GM12875 (cell line): ENCODE measurements around the gene PAQR7.

Source experiments
- H3K4me3 ChIP-seq: one replicate; pipeline ENCODE4 v1.5.1; 2011; ENCODE audit warnings: low read depth, low read length, control low read depth
- TF ChIP-seq, protein P1 (sequence below): IDR thresholded peaks from 2 replicates; pipeline ENCODE4 v1.5.1; 2011; ENCODE audit warnings: low read depth, mild to moderate bottlenecking, control low read depth, inconsistent platforms, low read length, moderate library complexity, borderline replicate concordance; ENCODE audit not compliant: insufficient read depth

Gene PAQR7

DNA sequence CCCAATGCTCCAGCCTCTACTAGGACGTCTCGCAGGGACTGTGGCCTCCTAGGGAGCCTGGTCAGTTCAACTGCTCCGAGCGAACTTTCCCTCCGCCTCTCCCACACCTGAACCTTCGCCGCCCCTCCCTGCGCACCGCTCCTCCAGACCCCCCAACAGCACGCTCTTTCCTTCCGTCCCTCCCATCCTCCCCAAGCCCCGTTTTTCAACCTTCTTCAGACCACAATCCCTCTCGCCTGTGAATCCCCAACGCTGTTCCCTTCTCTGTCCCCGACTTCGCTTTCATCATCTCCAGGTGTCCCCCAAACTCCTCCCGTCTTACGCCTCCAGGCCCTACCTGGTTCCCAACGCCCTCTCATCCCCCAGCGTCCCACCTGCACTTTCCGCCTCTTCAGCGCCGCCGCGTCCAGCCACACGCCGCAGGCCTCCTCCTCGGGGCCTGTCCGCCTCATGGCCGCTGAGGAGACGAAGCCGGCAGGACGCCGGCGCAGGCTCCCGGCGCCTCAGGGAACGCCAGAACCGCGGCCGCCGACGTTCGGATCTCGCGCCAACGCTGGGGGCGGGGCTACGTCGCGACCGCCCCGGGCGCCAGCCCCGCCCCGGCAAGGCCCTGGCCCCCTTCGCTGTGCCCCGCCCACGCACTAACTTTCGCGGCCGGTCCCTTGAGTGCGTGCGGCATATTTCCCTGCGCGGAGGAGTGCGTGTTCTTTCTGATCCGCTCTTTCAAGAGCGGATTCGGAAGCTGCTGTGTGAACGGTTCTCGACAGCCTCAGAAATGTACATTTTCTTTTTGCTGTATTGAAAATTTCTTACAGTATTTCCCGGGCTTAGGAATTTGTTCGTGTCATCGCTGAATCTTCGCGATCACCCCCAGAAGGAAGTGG lies 16.4 kb downstream of the PAQR7 start, which contains the start of gene AUNIP:
Gene AUNIP (minus strand): TSS at position 552 of the 884 bp plus-strand sequence. CDS start 100 bp downstream, at position 452.
- TF ChIP-seq, protein P1, sequence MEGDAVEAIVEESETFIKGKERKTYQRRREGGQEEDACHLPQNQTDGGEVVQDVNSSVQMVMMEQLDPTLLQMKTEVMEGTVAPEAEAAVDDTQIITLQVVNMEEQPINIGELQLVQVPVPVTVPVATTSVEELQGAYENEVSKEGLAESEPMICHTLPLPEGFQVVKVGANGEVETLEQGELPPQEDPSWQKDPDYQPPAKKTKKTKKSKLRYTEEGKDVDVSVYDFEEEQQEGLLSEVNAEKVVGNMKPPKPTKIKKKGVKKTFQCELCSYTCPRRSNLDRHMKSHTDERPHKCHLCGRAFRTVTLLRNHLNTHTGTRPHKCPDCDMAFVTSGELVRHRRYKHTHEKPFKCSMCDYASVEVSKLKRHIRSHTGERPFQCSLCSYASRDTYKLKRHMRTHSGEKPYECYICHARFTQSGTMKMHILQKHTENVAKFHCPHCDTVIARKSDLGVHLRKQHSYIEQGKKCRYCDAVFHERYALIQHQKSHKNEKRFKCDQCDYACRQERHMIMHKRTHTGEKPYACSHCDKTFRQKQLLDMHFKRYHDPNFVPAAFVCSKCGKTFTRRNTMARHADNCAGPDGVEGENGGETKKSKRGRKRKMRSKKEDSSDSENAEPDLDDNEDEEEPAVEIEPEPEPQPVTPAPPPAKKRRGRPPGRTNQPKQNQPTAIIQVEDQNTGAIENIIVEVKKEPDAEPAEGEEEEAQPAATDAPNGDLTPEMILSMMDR = no peak
- peak within 1 kb of the TSS; percentile 91 for H3K4me3 ChIP-seq

DNA sequence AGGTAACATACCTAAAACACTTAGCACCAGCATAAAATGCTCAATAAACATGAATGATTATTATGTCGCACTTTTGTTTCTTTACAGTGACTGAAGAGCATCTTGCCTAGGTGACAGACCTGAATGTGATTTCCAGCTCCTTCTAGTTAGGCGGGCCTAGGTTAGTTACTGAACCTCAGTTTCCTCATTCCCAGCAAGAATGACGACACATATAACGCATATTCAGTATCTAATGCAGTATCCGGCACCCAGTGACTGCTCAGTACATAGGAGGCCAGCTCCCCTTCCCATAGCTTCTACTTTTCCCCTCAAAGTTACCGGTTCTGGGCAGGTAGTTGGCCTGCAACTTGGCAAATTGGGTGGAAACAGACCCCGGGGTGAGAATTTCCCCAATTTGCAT lies 17.0 kb downstream of the PAQR7 start:
- peak overlapping the region; percentile 91 for H3K4me3 ChIP-seq
- TF ChIP-seq, protein P1 = no peak

DNA sequence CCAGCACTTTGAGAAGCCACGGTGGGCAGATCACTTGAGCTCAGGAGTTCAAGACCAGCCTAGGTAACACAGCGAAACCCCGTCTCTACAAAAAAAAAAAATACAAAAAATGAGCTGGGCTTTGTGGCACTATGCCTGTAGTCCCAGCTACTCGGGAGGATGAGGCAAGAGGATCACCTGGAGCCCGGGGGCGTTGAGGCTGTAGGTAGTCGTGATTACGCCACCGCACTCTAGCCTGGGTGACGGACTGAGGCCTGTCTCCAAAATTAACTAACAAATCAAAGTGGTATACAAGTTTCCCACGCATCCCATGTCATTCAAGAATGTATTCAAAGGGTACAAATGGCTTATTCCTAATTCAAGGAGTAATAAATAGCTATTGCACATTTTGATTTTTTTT lies 18.7 kb downstream of the PAQR7 start:
- TF ChIP-seq, protein P1 = no peak
- no peak overlapping the region for H3K4me3 ChIP-seq

DNA sequence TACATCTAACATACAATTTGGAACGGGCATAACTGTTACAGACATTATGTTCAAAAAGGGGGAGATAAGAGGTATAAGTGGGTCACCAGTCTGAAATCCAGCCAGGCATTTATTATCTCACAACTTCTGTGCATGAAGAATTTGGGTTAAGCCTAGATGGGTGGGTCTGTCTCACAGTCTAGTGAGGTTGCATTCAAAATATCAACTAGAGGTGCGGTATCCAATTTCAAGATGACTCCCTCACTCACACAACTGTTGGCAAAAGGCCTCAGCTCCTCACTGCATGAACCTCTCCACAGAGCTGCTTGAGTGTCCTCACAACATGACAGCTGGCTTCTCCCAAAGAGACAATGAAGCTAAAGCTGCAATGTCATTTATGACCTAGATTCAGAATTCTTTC lies 21.0 kb downstream of the PAQR7 start:
- H3K4me3 ChIP-seq = no peak overlapping the region
- TF ChIP-seq, protein P1 = no peak

DNA sequence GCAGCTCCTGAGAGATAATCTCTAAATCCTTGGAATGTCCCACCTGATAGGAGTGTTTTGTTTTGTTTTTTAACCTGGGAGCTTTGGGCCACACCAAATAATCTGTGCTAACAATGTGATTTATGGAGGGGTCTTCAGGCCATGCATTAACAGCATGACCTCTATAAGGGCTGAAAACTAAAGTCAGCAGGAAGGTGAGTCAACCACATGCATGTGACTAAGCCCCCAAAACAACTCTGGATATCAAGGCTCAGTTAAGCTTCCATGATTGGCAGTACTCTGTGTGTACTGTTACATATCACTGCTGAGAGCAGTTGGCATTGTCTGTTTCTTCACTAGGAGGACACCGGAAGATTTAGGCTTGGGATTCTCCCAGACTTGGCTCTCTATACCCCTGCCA lies 27.0 kb downstream of the PAQR7 start:
- TF ChIP-seq, protein P1 = no peak
- no peak overlapping the region for H3K4me3 ChIP-seq

DNA sequence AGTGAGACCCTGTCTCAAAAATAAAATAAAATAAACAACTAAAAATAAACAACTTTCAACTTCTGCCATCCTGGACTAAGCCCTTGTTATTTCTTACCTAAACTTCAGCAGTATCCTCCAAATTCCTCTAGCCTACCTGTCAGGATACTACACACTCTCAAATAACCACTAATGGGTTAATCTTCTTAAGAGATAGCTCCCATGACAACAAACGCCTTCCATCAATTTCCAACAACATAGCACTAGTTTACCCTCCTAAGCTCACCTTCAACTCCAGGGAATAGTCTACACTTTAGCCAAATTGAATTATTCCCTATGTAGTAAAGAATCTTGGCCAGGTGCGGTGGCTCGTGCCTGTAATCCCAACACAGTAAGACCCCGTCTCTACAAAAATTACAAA lies 27.6 kb downstream of the PAQR7 start:
- TF ChIP-seq, protein P1 = no peak
- no peak overlapping the region for H3K4me3 ChIP-seq

DNA sequence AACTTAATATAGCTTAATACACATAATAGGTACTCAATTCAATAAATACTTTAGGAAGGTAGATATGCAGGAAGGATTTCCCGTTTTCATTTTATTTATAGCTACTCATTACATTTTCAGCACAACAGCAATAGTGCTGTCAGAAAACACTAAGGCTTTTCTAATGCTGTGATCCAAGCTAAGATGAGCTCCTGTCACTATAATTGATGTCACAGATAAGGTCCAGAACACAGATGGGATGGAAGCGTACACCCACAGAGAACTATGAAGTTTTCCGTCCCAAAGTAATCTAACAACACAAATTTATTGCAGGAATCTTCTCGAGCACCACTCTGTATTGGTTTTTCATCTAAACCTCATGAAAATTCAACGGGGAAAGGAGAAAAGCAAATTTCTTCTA lies 29.8 kb downstream of the PAQR7 start:
- TF ChIP-seq, protein P1 = no peak

More for the DNA sequence above, 29.8 kb downstream of the PAQR7 start:
- no peak overlapping the region for H3K4me3 ChIP-seq
